OCI-LY1 (cell line): ENCODE results near the gene CLPTM1L.

Experiments
- CTCF ChIP-seq: fragments of 200-600 bp; sonication (generic), shearing (Covaris generic); IDR thresholded peaks from 2 replicates; pipeline ENCODE4 v1.5.1; 2017; ENCODE audit warnings: mild to moderate bottlenecking, antibody characterized with exemption, low read length, moderate library complexity, mixed read lengths
- EZH2 ChIP-seq: fragments of 200-600 bp; sonication (generic), shearing (Covaris generic); IDR thresholded peaks from 2 replicates; pipeline ENCODE4 v1.8.0; 2017; ENCODE audit warnings: borderline replicate concordance, mixed run types, mild to moderate bottlenecking, antibody characterized with exemption, low read length, moderate library complexity, mixed read lengths

GRCh38 chr5:1311439-1312055 lies 33.4 kb downstream of the CLPTM1L start:
- TF ChIP-seq CTCF, result no peak
- no peak for TF ChIP-seq EZH2
